SIG-M5 treated with dmso at 0.1 percent for 504 hours (cell line): ENCODE measurements around the gene SMC4.
"Not testable (repeated sequence)": the region's sequence is repeated elsewhere in the genome, so short reads cannot be mapped to it uniquely, and the experiment has no call there.

Experiments used
- DNase-seq: peaks from one replicate; lab custom pipeline; 2025; ENCODE audit not compliant: unreplicated experiment; lab: John Stamatoyannopoulos, UW

Gene SMC4

DNA sequence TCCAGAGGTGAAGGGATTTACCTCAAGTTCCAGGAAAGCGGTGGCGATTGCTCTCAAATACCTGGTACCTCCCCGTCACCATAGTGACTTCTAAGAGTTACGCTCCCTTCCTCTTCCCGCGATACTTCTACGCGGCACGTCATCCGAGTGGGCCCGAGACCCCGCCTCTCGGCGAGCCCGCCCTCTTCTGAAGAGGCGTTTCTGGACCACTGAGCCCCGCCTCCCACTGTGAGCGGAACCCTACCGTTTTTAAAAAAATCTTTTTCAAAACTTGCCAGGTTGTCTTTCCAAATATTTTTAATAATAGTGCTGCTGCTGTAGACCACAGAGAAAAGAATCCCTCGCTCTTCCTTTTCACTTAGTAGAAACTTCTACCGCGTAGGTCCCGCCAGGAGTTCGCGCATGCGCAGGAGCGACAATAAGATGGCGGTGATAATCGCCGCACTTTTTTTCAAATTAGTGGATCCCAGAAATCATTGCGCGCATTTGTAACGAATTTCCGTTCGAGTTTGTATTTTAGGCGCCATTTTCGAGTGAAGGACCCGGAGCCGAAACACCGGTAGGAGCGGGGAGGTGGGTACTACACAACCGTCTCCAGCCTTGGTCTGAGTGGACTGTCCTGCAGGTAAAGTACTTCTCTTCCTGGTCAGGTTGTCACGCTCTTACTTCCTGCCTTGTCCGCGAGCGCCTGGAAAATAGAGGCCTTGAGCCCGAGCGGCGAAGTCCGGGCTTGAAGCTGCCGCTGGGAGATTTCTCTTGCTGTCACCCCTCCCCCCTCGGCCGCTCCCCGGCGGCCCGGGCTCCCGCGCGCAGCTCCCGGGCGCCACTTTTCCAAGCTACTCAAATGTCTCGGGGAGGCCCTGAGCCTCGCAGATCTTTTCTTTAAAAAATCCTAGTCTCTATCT lies at the start of gene SMC4, which contains the start of gene IFT80:
TSS of gene SMC4 (plus strand) at position 526 of the 905 bp plus-strand sequence. CDS start 1,177 bp downstream, outside the sequence.
TSS of gene IFT80 (minus strand) at position 101 of the 905 bp plus-strand sequence. CDS start 14,625 bp downstream, outside the sequence.
- peak; percentile 94 for DNase-seq

DNA sequence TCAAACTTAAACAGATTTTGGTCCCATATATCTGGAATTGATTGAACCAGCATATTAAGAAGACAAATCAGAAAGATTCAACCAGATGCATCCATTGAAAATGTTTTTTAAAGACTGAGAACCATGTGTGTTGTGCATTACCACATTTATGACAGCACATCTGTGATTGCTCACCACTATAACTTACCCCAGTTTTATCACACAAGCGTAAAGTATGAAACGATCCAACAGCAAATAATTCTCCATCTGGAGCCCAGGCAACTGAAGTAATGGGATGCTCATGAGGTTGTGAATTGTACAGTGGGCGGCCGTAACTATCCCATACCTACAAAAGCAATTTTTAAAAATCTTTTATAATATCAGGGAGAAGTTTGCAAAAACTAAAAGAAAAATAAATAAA lies 43.6 kb upstream of the SMC4 start:
- DNase-seq: no peak

DNA sequence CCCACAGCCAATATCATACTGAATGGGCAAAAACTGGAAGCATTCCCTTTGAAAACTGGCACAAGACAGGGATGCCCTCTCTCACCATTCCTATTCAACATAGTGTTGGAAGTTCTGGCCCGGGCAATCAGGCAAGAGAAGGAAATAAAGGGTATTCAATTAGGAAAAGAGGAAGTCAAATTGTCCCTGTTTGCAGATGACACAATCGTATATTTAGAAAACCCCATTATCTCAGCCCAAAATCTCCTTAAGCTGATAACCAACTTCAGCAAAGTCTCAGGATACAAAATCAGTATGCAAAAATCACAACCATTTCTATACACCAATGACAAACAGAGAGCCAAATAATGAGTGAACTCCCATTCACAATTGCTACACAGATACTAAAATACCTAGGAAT lies 36.6 kb upstream of the SMC4 start:
- DNase-seq: not testable (repeated sequence)

DNA sequence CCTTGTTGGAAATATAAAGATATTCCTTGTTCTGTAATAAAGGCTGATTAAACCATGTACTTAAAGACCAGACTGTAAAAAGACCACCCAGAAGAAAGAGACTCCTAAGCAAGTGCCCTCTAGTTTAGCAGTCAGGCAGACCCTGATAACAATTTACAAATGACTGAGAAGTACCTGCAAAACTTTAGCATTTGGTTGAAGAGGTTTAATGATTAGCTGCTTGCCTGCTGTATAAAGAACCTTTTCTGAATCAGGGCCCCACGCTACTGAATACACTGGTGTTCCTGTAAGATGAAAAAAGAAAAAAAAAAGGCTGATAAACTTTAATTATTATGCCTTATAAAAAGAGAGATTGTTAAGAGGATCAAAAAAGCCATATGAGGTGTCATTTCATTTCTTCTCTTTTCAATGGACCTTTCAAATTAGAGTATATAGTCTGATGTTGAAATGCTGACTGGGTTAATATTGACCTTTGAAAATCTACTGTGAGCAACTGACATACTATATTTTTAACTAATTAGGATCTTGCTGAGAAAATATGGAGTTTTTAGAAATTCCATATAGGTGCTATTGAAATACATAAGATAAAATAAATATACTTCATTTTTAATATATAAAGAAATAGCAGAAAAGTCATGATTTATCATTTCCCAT lies 33.5 kb upstream of the SMC4 start:
- no peak for DNase-seq

DNA sequence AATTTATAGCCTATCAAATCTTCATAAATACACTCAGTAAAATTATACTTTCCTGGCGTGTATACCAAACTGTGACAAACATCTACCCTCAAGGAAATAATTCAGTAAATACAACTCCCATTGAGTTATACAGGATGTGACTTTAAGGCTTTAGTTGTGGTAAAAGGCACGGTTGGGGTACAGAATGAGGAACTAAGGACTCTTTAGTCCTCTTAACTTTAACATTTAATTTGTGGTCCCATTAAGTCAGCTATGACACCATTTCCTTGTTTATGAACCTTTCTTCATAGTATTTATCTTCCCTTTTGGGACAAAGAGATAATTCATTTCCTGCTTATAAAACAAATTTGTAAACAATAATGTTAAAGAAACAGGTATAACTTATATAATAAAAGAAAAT lies 30.6 kb upstream of the SMC4 start:
- peak; percentile 87 for DNase-seq

DNA sequence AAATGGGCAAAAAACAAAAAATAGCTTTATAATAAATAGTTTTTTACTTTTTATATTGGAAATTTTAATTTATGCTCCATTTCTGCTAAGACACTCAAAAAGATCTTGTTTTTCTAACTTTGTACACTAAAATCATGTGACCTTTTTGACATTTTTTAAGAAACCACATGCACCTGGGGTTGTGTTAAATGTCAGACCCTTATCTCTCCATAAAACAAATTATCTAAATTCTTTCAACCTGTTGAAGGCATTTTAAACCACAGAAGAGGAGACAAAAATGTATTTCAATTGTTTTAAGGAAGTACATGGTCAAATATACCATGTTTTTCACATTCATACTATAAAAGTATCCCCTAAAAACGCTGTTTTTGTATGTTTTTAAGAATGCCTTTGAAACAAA lies 29.7 kb upstream of the SMC4 start:
- no peak for DNase-seq

DNA sequence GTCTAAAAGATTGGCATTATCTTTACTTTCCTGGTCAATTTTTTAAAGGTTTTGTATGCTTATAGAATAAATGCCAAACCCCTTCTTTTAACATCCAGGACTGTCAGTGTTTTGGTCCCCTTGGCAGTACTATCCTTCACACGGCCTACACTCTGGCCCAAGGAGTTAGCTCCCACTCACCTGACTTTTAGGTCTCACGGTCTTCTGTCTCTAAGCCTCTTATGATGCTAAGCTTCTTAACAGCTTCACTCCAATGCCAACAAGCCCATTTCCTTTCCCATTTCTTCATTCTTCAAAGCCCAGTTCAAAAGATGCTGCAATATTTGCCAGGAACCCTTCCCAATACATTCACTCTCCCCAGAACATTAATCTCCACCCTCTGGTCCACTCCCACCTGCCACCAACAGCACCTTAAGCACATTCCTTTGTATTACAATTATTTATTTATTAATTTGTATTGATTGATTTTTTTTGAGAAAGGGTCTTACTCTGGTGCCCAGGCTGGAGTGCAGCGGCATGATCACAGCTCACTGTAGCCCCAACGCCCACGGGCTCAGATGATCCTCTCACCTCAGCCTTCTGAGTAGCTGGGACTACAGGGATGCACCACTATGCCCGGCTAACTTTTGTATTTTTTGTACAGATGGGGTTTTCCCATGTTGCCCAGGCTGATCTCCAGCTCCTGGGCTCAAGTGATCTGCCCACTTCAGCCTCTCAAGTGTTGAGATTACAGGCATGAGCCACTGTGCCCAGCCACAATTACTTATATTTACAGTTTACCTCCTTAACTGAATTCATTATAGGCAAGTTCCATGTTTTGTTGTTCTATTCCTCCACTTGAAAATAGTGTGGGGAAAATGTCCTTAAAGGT lies 28.2 kb upstream of the SMC4 start:
- DNase-seq: no peak

DNA sequence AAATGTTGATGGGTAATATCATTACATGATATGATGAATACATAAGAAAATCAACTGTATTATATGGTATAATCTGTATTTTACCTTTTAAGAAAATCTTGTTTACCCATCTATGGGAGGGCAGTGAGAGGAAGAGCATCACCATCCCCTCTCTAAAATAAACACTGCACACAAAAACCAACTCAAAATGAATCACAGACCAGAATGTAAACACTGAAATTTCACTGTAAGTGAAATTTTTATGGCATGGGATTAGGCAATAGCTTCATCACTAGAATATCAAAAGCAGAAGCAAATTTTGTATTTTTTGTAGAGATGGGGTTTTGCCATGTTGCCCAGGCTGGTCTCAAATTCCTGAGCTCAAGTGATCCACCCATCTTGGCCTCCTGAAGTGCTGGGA lies 26.7 kb upstream of the SMC4 start:
- DNase-seq: peak; percentile 22

DNA sequence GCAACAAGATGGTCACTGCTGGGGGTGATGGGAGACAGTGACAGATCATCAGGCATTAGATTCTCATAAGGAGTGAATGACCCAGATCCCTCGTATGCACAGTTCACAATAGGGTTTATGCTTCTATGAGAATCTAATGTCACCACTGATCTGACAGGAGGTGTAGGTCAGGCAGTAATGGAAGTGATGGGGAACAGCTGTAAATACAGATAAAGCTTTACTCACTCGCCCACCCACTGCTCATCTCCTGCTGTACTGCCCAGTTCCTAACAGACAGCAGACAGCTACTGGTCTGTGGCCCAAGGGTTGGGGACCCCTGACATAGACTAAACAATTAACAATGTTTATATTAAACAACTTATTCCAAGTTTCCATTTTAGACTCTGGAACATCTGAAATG lies 25.8 kb upstream of the SMC4 start:
- DNase-seq: no peak

DNA sequence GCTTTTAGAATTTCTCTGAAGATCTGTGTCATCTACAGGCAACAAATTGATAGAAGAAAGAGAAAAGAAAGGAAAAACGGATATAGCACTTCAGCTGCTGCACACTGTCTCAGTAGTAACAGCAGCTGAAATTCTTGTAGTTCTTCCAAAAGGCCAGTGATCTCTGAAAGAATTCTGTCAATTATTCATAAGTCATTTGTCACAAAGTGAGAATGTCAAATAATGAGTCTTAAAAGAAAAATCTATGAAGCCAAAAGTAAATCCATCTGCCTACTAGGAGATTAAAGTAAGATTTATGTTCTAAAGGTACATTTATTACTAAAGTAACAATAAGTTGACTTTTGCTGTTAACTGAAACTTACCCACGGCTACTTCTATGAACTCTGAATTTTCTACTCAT lies 25.0 kb upstream of the SMC4 start:
- no peak for DNase-seq

DNA sequence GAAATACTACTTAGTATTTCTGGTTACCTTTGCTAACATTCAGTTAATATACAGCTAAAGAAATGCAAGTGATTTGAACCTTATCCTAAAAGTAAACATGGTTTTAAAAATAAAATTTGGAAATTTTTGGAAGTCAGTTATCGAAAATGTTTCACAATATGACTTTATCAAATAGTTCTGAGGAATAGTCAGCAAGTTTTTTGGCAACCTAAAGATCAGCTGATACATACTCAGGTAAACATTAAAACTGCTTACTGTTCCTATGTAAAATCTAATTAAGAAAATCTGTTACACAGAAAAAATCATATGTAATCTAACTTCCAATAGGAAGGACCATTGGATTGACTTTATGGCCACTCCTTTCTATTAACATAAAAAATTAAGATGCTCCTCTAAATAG lies 24.5 kb upstream of the SMC4 start:
- no peak for DNase-seq

DNA sequence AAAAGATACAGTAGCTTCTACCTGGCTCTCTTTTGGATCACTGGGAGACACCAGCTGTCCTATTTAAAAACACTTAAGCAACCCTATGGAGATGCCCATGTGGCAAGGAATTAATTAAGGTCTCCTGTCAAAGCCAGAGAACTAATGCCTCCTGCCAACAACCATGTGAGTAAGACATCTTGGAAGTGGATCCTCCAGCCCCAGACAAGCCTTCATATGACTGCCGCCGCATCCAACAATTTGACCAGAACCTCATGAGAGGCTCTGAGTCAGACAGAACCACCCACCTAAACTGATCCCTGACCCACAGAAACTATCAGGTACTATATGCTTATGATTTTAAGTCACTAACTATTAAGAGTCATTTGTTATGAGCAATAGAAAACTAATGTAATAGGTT lies 22.8 kb upstream of the SMC4 start:
- DNase-seq: no peak

DNA sequence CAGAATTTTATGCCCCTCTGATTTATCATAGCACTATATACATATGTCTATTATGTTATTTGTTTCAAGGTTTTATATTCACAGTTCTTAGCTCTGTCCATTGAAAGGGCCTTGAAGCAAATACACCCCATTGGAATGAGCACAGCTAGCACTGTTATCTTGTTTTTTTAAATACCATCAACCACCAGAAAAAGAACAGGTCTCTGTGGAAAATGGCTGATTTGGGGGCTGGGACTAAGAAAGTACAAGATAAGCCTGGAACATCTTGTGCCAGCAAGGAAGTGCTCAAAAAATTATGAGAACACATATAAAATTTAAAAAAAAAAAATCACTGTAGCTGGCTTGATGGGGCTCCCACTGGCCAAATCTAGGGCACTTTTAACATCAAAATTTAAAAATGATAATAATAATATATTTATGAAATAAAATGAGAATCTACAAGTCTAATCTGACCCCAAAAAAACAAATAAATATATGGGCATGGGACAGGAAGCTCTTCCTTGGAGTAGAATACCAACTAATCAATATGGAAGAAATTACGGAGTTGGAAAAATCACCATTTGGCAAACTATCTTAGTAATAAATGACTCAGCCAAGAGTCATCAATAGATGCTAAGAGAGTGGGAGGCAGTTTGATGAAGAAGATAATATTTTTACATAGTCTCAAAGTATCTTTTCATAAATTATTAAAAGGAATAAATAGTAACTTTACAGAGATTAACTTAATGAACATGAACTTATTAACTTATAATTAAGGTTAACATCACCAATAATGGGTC lies 20.9 kb upstream of the SMC4 start:
- no peak for DNase-seq

DNA sequence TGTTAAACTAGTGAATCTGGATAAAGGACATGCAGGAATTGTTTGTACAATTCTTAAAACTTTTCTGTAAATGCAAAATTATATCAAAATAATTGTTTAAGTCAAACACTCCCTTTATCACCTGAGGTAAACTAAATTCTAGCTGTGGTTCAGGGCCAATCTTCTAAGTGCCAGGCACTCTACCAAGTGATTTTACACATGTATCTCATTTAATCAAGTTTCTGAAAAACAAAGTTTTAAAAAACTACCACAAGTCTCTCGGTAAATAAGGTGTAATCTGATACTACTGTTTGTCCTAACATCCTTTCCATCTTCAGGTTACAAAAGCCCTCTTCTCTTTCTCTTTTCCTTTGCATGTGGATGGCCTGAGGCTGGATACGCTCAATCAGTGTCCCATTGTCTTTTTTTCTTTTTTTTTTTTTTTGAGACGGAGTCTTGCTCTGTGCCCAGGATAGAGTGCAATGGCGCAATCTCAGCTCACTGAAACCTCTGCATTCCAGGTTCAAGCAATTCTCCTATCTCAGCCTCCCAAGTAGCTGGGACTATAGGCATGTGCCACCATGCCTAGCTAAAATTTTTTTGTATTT lies 19.7 kb upstream of the SMC4 start:
- DNase-seq: no peak

DNA sequence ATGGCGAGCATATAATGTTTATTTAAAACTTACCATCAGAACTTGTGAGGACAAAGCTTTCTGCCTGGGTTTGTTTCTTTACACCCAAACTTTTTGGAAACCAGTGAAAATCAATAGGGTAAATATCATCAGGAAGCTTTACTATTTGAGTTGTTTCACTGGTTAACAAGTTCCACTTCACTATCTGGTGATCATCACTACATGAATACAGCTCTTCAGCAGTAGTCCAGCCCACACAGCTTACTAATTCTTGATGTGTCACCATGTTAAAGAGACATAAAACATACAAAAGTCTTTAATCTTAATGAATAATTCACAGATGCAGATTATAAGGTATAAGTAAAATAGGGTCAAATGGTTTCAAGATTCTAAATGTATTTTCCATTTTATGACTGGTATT lies 18.0 kb upstream of the SMC4 start:
- DNase-seq: no peak

DNA sequence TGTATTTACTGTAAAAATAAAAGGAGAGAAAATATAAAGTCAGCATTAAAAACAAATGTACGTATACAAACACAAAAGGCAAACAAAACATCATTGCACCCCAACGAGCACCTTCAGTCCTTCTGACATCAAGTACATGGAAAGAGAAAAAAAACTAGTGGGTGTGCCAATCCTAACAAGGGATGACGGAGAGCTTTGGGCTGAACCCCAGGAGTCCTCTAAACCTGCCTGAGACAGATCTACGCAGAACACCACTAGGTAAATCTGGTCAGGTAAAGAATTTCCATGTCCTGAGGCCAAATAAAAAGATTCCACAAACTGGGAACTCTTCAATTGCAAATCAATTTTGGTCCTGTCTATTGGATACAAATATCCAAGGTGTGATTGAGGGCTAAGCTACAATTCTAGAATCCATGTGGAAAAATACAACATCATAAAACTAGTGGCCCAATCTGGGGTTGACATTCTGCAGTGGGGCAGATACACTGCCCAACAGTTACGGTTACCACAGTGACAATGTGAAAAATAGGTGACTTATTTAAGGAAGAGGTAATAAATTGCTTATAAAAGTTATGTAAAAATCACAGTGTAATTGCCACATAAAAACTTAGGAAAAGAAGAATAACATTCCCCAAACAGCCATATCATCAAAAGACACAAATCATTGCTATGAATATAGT lies 14.7 kb upstream of the SMC4 start:
- no peak for DNase-seq

DNA sequence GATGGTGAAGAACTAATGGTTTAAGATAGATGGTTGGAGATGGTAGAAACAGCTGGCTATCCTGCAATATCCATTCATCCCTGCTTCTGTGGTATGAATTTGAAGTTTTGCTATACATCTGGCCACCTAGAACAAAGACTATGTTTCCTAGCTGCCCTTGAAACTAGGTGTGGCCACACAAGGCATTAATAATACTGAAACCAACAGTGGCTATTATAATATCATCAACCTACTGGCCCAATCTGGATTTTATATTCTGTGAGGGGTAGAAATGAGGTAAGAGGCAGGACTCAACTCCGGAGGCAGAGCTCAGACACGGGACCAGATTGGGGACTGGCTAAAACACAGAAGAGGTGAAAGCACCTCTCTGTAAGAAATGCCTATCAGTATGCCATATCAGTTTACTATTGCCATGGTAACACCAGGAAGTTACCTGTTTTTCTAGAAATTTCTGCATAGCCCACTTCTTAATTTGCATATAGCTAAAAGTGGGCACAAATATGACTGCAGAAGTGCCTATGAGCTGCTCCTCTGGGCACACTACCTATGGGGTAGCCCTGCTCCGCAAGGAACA lies 8.8 kb upstream of the SMC4 start:
- DNase-seq: no peak

DNA sequence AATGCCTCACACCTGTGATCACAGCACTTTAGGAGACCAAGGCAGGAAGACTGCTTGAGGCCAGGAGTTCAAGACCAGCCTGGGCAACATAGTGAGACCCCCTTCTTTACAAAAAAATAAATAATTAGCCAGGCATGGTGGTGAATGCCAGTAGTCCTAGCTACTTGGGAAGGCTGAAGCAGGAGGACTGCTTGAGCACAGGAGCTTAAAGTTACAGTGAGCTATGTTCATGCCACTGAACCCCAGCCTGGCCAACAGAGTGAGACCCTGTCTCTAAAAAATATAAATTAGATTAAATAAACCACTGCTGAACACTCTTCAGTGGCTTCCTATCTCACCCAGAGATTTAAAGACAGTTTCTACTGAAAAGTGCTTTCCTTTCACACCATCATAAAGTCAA lies 6.7 kb upstream of the SMC4 start:
- DNase-seq: no peak

DNA sequence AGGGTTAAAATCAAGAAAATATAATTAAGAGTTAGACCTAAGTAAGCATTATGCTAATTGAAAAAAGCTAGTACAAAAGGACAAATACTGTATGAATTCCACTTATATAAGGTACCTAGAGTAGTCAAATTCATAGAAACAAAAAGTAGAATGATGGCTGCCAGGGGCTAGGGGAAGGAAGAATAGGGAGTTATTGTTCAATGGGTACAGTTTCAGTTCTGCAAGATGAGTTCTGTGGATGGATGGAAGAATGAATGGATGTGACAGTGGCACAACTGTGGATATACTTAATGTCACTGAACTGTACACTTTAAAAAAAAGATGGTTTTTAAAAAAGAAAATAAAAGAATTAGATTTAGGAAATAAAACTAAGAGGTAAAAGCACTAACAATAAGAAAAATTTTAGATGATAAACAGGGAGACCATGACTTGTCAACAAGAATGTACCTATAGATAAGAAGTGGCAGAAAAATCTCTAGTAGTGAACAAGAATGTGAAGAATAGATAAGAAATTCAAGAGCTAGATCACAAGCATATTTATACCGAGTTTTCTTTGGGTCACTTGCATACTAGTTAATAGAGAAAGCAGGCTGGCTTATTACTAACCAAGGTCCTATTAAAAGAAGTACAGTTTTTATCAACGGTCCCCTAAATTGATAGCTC lies 6.0 kb upstream of the SMC4 start:
- peak; percentile 27 for DNase-seq
